HG03097 (cell line): ENCODE results near the gene VPS52.

Source experiments
- ATAC-seq: cut with Tn5 transposase; IDR thresholded peaks from one replicate; pipeline ENCODE4 v1.9.1; 2021; ENCODE audit not compliant: unreplicated experiment, low FRiP score

Gene VPS52

GRCh38 chr6:33201935-33202334 lies 69.7 kb downstream of the VPS52 start:
- ATAC-seq = no peak

- peak; percentile 1 for ATAC-seq
Measured at GRCh38 chr6:33201147-33201545, 70.5 kb downstream of the VPS52 start.
